Muscle layer of duodenum (tissue), 2 donors: ENCODE measurements around the gene CHN1.

Experiments used
- H3K27ac ChIP-seq: one replicate; pipeline ENCODE4 v1.7.0; 2013; ENCODE audit warnings: mild to moderate bottlenecking, low read length
- H3K27me3 ChIP-seq: one replicate; pipeline ENCODE4 v1.7.0; 2013; ENCODE audit warnings: low read depth, mild to moderate bottlenecking, control low read depth, low read length
- H3K36me3 ChIP-seq, 2 donors: one replicate each; pipeline ENCODE4 v1.7.0; 2013; ENCODE audit warnings: low read length in 2 of 2, control low read depth in 1 of 2, mild to moderate bottlenecking in 1 of 2; ENCODE audit not compliant: insufficient read depth in 2 of 2, control insufficient read depth in 1 of 2
- H3K4me1 ChIP-seq, 2 donors: one replicate each; pipeline ENCODE4 v1.7.0; 2013; ENCODE audit warnings: low read length in 2 of 2, mild to moderate bottlenecking in 2 of 2, control low read depth in 1 of 2, moderate library complexity in 1 of 2; ENCODE audit not compliant: insufficient read depth in 2 of 2, control insufficient read depth in 1 of 2
- H3K4me3 ChIP-seq, 2 donors: one replicate each; pipeline ENCODE4 v1.7.0; 2013; ENCODE audit warnings: low read length in 2 of 2, low read depth in 1 of 2, mild to moderate bottlenecking in 1 of 2
- H3K9me3 ChIP-seq, 2 donors: one replicate each; pipeline ENCODE4 v1.7.0; 2013; ENCODE audit warnings: low read length in 2 of 2, control low read depth in 1 of 2, mild to moderate bottlenecking in 1 of 2; ENCODE audit not compliant: control insufficient read depth in 1 of 2
- donor health status: healthy.

The CHN1 gene

GRCh38 chr2:174916270-174916930 is 88.8 kb downstream of the CHN1 start:
- H3K27me3 ChIP-seq, result no peaks in the 10 kb centered on the region
- H3K4me1 ChIP-seq, result no peaks in the 10 kb centered on the region
- H3K9me3 ChIP-seq, result no peaks in the 10 kb centered on the region
- no peaks in the 10 kb centered on the region for H3K36me3 ChIP-seq
- H3K27ac ChIP-seq, result no peak overlapping the region
- no peak overlapping the region for H3K4me3 ChIP-seq

DNA sequence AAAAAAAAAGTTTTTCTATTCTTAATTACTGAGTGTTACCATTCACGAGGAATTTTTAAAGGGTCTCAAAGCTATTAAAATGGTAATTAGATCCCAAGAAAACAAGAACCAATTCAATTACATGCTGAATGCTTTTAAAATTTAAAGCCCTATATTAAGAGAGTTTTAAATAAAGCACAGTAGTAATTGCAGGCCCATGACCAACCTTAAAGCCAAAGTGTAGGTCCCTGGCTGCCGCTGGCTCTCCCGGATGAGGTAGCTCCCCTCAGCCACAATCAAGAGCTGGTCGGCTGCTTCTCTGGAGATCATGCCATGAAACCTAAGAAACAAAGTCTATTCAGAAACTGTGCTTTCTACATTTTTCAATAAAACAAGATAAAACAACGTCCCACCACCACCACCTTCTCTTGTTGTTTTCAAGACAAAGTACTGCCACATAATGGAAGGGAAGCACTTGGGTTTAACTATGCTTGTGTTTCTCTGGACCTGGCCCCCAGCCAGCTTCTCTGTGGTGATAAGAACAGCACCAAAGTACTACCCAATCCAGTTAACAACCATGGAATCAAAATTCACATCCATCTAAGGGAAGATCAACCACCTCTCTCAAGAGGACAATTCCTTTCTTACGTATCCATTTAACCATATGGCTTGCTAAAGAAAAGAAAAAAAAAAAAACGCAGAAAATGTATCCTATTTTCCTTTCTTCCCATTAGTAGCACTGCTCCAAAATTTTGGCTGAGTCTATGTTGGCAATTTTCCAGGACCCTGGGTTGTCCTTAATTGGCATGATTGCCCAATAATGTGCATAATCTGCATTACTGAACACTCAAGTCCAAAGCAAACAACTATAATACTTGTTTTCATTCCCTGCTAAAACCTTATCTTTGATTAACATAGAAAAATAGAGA is 90.1 kb downstream of the CHN1 start:
- H3K27ac ChIP-seq, result no peak overlapping the region
- H3K9me3 ChIP-seq, result no peaks in the 10 kb centered on the region
- no peaks in the 10 kb centered on the region for H3K36me3 ChIP-seq
- H3K4me1 ChIP-seq, result no peaks in the 10 kb centered on the region
- H3K27me3 ChIP-seq, result no peaks in the 10 kb centered on the region
- no peak overlapping the region for H3K4me3 ChIP-seq

DNA sequence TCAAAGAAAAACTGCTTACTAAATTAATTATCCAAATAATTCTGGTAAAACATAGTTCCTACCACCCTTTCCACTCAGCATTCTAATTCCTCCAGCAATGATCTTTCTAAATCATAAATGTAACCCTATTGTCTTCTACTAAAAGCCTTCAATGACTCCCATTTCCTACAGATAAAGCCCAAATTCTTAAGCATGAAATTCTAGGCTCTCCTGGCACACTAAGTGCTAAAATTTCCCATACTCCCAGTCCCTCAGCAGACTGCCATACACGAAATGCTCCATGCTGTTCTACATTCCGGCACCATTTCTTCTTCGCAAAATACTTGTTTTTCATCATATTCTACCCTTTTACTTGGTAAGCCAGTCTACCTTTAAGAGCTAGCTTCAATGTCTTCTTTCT is 96.9 kb downstream of the CHN1 start:
- Histone ChIP-seq H3K4me3 (no peak overlapping the region), H3K36me3 (no peaks in the 10 kb centered on the region), H3K27ac (no peak overlapping the region), H3K27me3 (no peaks in the 10 kb centered on the region), H3K4me1 (no peaks in the 10 kb centered on the region), H3K9me3 (no peaks in the 10 kb centered on the region)

DNA sequence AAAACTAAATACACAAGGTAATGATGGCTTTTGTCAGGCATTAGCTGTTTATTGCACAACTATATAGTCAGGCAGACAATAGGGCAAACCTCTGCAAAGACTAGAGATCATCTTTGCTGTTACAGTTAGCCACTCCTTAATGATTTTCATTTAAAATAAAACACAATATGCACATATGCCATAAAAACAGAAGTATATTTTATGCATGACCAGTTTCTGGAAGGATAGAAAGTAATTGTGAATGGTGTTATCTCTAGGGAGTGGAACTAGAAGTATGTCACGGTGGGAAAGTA is 102.0 kb downstream of the CHN1 start:
- Histone ChIP-seq H3K27ac (no peak overlapping the region), H3K4me3 (no peak overlapping the region), H3K27me3 (no peaks in the 10 kb centered on the region), H3K36me3 (no peaks in the 10 kb centered on the region), H3K4me1 (peaks cover 0 to 3% of the 10 kb centered on the region in 2 donors), H3K9me3 (no peaks in the 10 kb centered on the region)

GRCh38 chr2:174902506-174903263 is 102.5 kb downstream of the CHN1 start:
- Histone ChIP-seq H3K36me3 (no peaks in the 10 kb centered on the region), H3K27ac (no peak overlapping the region), H3K27me3 (no peaks in the 10 kb centered on the region), H3K9me3 (no peaks in the 10 kb centered on the region), H3K4me1 (peaks cover 0 to 3% of the 10 kb centered on the region in 2 donors), H3K4me3 (no peak overlapping the region)

DNA sequence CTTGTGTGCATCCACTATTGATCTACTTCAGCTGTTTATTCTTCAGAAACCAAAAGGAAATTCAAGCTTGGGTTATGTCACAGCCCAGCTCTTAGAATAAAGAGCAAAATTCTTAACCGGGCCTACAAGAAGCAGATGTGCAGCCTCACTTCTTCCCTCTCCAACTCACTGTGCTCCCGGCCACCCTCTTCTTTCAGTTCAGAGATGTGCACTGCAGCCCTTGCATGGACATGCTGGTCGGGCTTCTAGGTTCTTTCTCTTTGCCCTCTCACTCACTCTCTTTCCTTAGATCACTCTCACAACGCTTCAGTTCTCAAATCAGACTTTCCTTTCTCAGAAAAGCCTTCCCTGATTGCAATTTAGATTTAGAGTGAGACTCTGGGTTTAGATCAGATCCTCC is 104.1 kb downstream of the CHN1 start:
- no peaks in the 10 kb centered on the region for H3K9me3 ChIP-seq
- H3K27ac ChIP-seq, result no peak overlapping the region
- no peaks in the 10 kb centered on the region for H3K36me3 ChIP-seq
- peaks cover 0 to 3% of the 10 kb centered on the region in 2 donors for H3K4me1 ChIP-seq
- H3K27me3 ChIP-seq, result no peaks in the 10 kb centered on the region
- no peak overlapping the region for H3K4me3 ChIP-seq

DNA sequence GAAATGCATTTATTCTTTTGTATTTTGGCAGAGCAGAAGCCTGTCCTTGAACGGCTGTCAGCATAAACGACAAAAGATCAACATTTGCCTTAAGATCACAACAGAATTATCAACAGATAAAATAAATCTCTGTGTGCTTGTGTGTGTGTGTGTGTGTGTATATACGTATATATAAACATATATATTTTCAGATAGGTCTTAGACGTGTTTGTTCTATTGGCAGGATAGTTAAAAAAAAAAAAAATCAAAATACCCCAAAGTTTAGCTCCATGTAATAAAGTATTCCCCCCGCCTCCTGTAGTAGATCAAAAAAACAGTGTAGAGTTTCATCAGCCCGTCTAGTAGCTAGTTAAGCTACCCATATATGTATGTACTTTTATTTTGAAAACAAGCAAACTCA is 107.9 kb downstream of the CHN1 start:
- H3K9me3 ChIP-seq, result no peaks in the 10 kb centered on the region
- peaks cover 0 to 3% of the 10 kb centered on the region in 2 donors for H3K4me1 ChIP-seq
- no peak overlapping the region for H3K4me3 ChIP-seq
- no peak overlapping the region for H3K27ac ChIP-seq
- no peaks in the 10 kb centered on the region for H3K36me3 ChIP-seq
- no peaks in the 10 kb centered on the region for H3K27me3 ChIP-seq

DNA sequence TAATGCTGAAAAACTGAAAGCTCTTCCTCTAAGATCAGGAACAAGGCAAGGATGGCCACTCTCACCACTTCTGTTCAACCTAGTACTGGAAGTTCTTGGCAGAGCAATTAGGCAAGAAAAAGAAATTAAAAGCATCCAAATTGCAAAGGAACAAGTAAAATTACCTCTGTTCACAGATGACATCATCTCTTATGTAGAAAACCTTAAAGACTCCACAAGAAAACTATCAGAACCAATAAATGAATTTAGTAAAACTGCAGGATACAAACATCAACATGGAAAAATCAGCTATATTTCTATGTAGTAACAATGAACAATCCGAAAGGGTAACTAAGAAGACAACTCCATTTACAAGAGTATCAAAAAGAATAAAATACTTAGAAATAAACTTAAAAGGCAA is 112.2 kb downstream of the CHN1 start:
- H3K4me3 ChIP-seq, result no peak overlapping the region
- no peak overlapping the region for H3K27ac ChIP-seq
- H3K4me1 ChIP-seq, result no peaks in the 10 kb centered on the region
- no peaks in the 10 kb centered on the region for H3K36me3 ChIP-seq
- H3K27me3 ChIP-seq, result no peaks in the 10 kb centered on the region
- H3K9me3 ChIP-seq, result no peaks in the 10 kb centered on the region

DNA sequence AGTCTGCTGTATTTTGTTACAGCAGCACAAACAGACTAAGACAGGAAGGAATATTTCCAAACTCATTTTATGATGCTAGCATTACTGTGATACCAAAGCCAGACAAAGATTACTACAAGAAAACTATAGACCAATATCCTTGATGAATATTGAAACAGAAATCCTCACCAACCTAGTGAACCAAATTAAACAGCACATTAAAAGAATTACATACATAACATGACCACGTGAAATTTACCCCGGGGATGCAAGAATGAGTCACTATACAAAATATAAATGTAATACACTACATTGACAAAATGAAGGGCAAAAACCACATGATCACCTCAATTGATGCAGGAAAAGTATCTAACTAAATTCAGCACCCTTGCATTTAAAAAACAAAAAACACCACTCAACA is 112.6 kb downstream of the CHN1 start:
- Histone ChIP-seq H3K27ac (no peak overlapping the region), H3K4me3 (no peak overlapping the region), H3K9me3 (no peaks in the 10 kb centered on the region), H3K4me1 (no peaks in the 10 kb centered on the region), H3K27me3 (no peaks in the 10 kb centered on the region), H3K36me3 (no peaks in the 10 kb centered on the region)

DNA sequence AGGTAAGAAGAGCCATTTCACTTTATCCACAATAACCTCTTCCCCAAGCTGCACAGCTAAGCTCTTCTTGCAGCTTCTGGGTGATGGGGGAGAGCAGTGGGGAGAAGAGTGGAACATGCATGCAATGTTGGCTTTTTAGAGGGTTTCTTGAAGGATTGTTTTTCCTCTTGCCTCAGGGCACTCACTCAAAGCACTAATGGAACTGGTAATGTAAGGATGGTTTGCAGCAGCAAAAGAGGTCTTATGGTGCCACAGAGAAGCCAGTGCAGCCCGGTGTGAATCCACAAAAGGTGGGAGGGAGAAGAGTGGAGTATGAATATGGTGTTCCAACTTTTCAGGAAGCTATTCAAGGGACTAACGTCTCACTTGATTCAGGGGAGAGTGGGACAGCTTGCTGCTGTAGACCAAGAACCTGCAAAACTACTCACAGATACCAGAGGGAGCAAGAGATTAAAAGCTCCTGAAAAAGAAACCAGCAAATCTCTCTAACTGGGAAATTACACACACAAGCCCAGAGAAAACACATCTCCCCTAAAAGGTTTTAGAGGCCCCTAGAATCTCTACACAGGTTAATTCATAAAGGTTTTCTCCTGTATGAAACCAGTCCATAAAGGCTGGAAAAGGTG is 116.4 kb downstream of the CHN1 start:
- Histone ChIP-seq H3K4me1 (no peaks in the 10 kb centered on the region), H3K27ac (no peak overlapping the region), H3K36me3 (no peaks in the 10 kb centered on the region), H3K9me3 (no peaks in the 10 kb centered on the region), H3K27me3 (no peaks in the 10 kb centered on the region), H3K4me3 (no peak overlapping the region)

GRCh38 chr2:174888146-174888545 is 117.0 kb downstream of the CHN1 start:
- Histone ChIP-seq H3K4me3 (no peak overlapping the region), H3K9me3 (no peaks in the 10 kb centered on the region), H3K27me3 (no peaks in the 10 kb centered on the region), H3K4me1 (no peaks in the 10 kb centered on the region), H3K36me3 (no peaks in the 10 kb centered on the region), H3K27ac (no peak overlapping the region)
